ENCODE measurements around the gene PLEKHM2.

- TF ChIP-seq CTCF (IDR thresholded peaks at IDR 0.05), result no peak
- no peak for TF ChIP-seq ZFX (IDR thresholded peaks at IDR 0.05; ENCODE audit: borderline replicate concordance)
These were observed 34.2 kb upstream of the PLEKHM2 start for GRCh38 chr1:15649937-15650336.
